Liver (tissue), 9 donors: Measurements from ENCODE around the gene ANKRD44. TPM values are rescaled to one million over a fixed set of nuclear protein-coding genes. Genes with fewer than 3 reads are reported as not detected.

Source experiments
- DNase-seq: peaks from one replicate; pipeline ENCODE4 v3.0.0-alpha.2; 2017; ENCODE audit warnings: low spot score
- H3K27ac ChIP-seq, 2 donors: one replicate each; pipeline ENCODE4 v1.7.0; 2013; ENCODE audit warnings: inconsistent platforms in 2 of 2, low read length in 2 of 2, control low read depth in 1 of 2, low read depth in 1 of 2, mild to moderate bottlenecking in 1 of 2
- H3K27me3 ChIP-seq, 4 donors: one replicate each; pipeline versions ENCODE4 v1.6.1 to v1.7.0; 2013; ENCODE audit warnings: low read length in 3 of 4, inconsistent platforms in 1 of 4, mild to moderate bottlenecking in 1 of 4, moderate library complexity in 1 of 4; ENCODE audit not compliant: control insufficient read depth in 4 of 4, insufficient read depth in 4 of 4
- H3K36me3 ChIP-seq, 4 donors: one replicate each; pipeline versions ENCODE4 v1.6.1 to v1.7.0; 2013; ENCODE audit warnings: low read length in 3 of 4, mild to moderate bottlenecking in 3 of 4, low read depth in 1 of 4, moderate library complexity in 1 of 4; ENCODE audit not compliant: control insufficient read depth in 4 of 4, insufficient read depth in 3 of 4
- H3K4me1 ChIP-seq, 4 donors: one replicate each; pipeline versions ENCODE4 v1.6.1 to v1.7.0; 2013; ENCODE audit warnings: low read length in 3 of 4, mild to moderate bottlenecking in 3 of 4, moderate library complexity in 1 of 4; ENCODE audit not compliant: control insufficient read depth in 4 of 4, insufficient read depth in 4 of 4
- H3K4me3 ChIP-seq, 3 donors: one replicate each; pipeline versions ENCODE4 v1.6.1 to v1.7.0; 2013; ENCODE audit warnings: low read length in 3 of 3, control low read depth in 1 of 3, low read depth in 1 of 3, mild to moderate bottlenecking in 1 of 3
- H3K9ac ChIP-seq, 2 donors: one replicate each; pipeline ENCODE4 v1.7.0; 2013; ENCODE audit warnings: low read length in 2 of 2, mild to moderate bottlenecking in 2 of 2, moderate library complexity in 2 of 2, control low read depth in 1 of 2, low read depth in 1 of 2
- H3K9me3 ChIP-seq, 4 donors: one replicate each; pipeline versions ENCODE4 v1.6.1 to v1.7.0; 2013; ENCODE audit warnings: low read length in 3 of 4; ENCODE audit not compliant: control insufficient read depth in 4 of 4
- EGR1 ChIP-seq, 2 donors: IDR thresholded peaks; 2 replicates each; pipeline ENCODE4 v1.6.1; 2016 to 2018; ENCODE audit warnings: antibody characterized with exemption in 2 of 2, low read depth in 2 of 2
- FOXA1 ChIP-seq: IDR thresholded peaks from 2 replicates; pipeline ENCODE4 v1.6.1; 2016; ENCODE audit warnings: antibody characterized with exemption
- GABPA ChIP-seq, 2 donors: IDR thresholded peaks in 1 of 2; conservative IDR thresholded peaks in 1 of 2; 2 replicates each; pipeline ENCODE4 v1.6.1; 2016; ENCODE audit warnings: antibody characterized with exemption in 2 of 2, mild to moderate bottlenecking in 1 of 2, moderate library complexity in 1 of 2
- HNF4A ChIP-seq, 2 donors: conservative IDR thresholded peaks; 2 replicates each; pipeline ENCODE4 v1.6.1; 2016; ENCODE audit warnings: antibody characterized with exemption in 2 of 2, mild to moderate bottlenecking in 2 of 2
- HNF4G ChIP-seq: IDR thresholded peaks from 2 replicates; pipeline ENCODE4 v1.6.1; 2016; ENCODE audit warnings: antibody characterized with exemption
- NR2F2 ChIP-seq: IDR thresholded peaks from 2 replicates; pipeline ENCODE4 v1.6.1; 2016; ENCODE audit warnings: antibody characterized with exemption
- RAD21 ChIP-seq, 2 donors: IDR thresholded peaks; 2 replicates each; pipeline ENCODE4 v1.6.1; 2016; ENCODE audit warnings: antibody characterized with exemption in 2 of 2, mild to moderate bottlenecking in 2 of 2
- RXRA ChIP-seq, 2 donors: IDR thresholded peaks; 2 replicates each; pipeline ENCODE4 v1.6.1; 2017 to 2018; ENCODE audit warnings: antibody characterized with exemption in 2 of 2, mild to moderate bottlenecking in 1 of 2
- SP1 ChIP-seq: IDR thresholded peaks from 2 replicates; pipeline ENCODE4 v1.6.1; 2018; ENCODE audit warnings: antibody characterized with exemption, mild to moderate bottlenecking
- YY1 ChIP-seq: IDR thresholded peaks from 2 replicates; pipeline ENCODE4 v1.6.1; 2016; ENCODE audit warnings: antibody characterized with exemption, mild to moderate bottlenecking
- WGBS: extraction: QIAGEN DNeasy Blood & Tissue Kit; methylation state at CpG from one replicate; pipeline ENCODE4 v1.1.7; 2013; 5-methylcytosine and 5-hydroxymethylcytosine counted together
- polyA plus RNA-seq, 2 donors: library from polyadenylated mRNA; stranded (reverse) in 1 of 2; unstranded in 1 of 2; fragments of 200-250 nt in 1 of 2; fragments of >200 nt in 1 of 2; fragmentation: Nextera tagmentation in 1 of 2; extraction: Ambion mirVana in 1 of 2; gene quantifications; one replicate each; pipeline versions ENCODE4 v1.2.1 to v1.2.3, GENCODE V29; 2013 to 2015
- total RNA-seq, 2 donors: library from RNA; depleted of rRNA; stranded (reverse); fragments of >200 nt; gene quantifications; one replicate each; pipeline ENCODE4 v1.2.3, GENCODE V29; 2014
- TF ChIP-seq, protein P1 (sequence below): IDR thresholded peaks from 2 replicates; pipeline ENCODE4 v1.6.1; 2016; ENCODE audit warnings: antibody characterized with exemption, mild to moderate bottlenecking
- TF ChIP-seq, protein P2 (sequence below): IDR thresholded peaks from 2 replicates; pipeline ENCODE4 v1.6.1; 2016; ENCODE audit warnings: antibody characterized with exemption
- TF ChIP-seq, protein P3 (sequence below): IDR thresholded peaks from 2 replicates; pipeline ENCODE4 v1.6.1; 2016; ENCODE audit warnings: antibody characterized with exemption
- donor health status: healthy.
- donor health status: healthy.
- donor health status: healthy.
- donor health status: healthy.
- donor health status: healthy.

ANKRD44 gene
- total and polyA plus RNA-seq, 4 donors = 3.8 to 18.2 (median 6.8) TPM

DNA sequence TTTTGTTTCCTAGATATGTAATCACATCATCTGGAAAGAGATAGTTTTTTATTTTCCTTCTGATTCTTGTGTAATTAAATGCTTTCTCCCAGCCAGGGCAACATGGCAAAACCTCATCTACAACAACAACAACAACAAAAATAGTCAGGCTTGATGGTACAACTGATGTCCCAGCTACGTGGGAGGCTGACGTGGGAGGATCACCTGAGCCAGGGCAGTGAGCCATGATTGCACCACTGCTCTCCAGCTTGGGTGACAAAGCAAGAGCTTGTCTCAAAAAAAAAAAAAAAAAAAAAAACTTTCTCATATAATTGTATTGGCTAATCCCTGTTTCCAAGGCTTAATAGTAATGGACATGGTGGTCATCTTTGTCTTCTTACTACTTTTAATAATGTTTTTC, 357.6 kb downstream of the ANKRD44 start:
- H3K4me1 ChIP-seq = no peaks in the 10 kb centered on the region
- H3K27ac ChIP-seq = no peak overlapping the region
- no peaks in the 10 kb centered on the region for H3K9me3 ChIP-seq
- H3K27me3 ChIP-seq = no peaks in the 10 kb centered on the region
- no peak for DNase-seq
- WGBS = 92% methylated on average over 2 of the region's 2 CpGs
- no peak overlapping the region for H3K4me3 ChIP-seq
- TF ChIP-seq, protein P1, sequence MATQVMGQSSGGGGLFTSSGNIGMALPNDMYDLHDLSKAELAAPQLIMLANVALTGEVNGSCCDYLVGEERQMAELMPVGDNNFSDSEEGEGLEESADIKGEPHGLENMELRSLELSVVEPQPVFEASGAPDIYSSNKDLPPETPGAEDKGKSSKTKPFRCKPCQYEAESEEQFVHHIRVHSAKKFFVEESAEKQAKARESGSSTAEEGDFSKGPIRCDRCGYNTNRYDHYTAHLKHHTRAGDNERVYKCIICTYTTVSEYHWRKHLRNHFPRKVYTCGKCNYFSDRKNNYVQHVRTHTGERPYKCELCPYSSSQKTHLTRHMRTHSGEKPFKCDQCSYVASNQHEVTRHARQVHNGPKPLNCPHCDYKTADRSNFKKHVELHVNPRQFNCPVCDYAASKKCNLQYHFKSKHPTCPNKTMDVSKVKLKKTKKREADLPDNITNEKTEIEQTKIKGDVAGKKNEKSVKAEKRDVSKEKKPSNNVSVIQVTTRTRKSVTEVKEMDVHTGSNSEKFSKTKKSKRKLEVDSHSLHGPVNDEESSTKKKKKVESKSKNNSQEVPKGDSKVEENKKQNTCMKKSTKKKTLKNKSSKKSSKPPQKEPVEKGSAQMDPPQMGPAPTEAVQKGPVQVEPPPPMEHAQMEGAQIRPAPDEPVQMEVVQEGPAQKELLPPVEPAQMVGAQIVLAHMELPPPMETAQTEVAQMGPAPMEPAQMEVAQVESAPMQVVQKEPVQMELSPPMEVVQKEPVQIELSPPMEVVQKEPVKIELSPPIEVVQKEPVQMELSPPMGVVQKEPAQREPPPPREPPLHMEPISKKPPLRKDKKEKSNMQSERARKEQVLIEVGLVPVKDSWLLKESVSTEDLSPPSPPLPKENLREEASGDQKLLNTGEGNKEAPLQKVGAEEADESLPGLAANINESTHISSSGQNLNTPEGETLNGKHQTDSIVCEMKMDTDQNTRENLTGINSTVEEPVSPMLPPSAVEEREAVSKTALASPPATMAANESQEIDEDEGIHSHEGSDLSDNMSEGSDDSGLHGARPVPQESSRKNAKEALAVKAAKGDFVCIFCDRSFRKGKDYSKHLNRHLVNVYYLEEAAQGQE = no peak
- TF ChIP-seq GABPA (IDR thresholded peaks at IDR 0.05 in 1 of 2, conservative IDR thresholded peaks at IDR 0.05 in 1 of 2) (no peak), EGR1 (IDR thresholded peaks at IDR 0.05; ENCODE audit: low read depth in 2 of 2) (no peak), SP1 (no peak), FOXA1 (no peak), NR2F2 (no peak), HNF4G (no peak), YY1 (no peak), HNF4A (conservative IDR thresholded peaks at IDR 0.05) (no peak)
- TF ChIP-seq, protein P2, sequence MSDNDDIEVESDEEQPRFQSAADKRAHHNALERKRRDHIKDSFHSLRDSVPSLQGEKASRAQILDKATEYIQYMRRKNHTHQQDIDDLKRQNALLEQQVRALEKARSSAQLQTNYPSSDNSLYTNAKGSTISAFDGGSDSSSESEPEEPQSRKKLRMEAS = no peak
- TF ChIP-seq, protein P3, sequence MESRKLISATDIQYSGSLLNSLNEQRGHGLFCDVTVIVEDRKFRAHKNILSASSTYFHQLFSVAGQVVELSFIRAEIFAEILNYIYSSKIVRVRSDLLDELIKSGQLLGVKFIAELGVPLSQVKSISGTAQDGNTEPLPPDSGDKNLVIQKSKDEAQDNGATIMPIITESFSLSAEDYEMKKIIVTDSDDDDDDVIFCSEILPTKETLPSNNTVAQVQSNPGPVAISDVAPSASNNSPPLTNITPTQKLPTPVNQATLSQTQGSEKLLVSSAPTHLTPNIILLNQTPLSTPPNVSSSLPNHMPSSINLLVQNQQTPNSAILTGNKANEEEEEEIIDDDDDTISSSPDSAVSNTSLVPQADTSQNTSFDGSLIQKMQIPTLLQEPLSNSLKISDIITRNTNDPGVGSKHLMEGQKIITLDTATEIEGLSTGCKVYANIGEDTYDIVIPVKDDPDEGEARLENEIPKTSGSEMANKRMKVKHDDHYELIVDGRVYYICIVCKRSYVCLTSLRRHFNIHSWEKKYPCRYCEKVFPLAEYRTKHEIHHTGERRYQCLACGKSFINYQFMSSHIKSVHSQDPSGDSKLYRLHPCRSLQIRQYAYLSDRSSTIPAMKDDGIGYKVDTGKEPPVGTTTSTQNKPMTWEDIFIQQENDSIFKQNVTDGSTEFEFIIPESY = no peak
- no peak overlapping the region for H3K9ac ChIP-seq
- H3K36me3 ChIP-seq = no peaks in the 10 kb centered on the region

DNA sequence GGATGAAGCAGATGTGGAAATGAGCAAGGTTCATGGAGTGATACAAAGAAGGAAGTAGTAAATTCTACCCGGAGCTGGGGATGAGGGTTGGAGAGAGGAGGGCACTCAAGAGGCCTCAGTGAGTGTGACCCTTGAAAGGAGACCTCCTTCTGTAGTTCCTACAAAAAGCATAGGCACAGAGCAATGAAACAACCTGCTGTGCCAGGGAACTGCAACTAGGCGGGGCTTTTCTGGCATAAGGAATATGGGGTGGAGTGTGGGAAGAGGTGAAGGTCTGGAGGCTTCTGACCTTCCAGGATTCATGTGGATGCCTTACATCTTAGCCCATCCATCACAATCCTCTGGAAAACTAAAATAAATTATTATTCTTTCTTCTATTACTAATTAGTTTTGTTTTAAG, 358.6 kb downstream of the ANKRD44 start:
- TF ChIP-seq RXRA (IDR thresholded peaks at IDR 0.05) (no peak), RAD21 (IDR thresholded peaks at IDR 0.05) (no peak)
- TF ChIP-seq, protein P1 = no peak
- no peak overlapping the region for H3K27ac ChIP-seq
- H3K4me1 ChIP-seq = no peaks in the 10 kb centered on the region
- no peaks in the 10 kb centered on the region for H3K27me3 ChIP-seq
- H3K9ac ChIP-seq = no peak overlapping the region
- H3K9me3 ChIP-seq = no peaks in the 10 kb centered on the region
- DNase-seq = no peak
- no peaks in the 10 kb centered on the region for H3K36me3 ChIP-seq
- no peak overlapping the region for H3K4me3 ChIP-seq
- WGBS = 65% methylated on average over 2 of the region's 2 CpGs
